SU-DHL-6 (cell line): ENCODE results near the gene VPS35.

Experiments
- EZH2phosphoT487 ChIP-seq: fragments of 200-600 bp; sonication (generic), shearing (Covaris generic); conservative IDR thresholded peaks from 2 replicates; pipeline ENCODE4 v1.6.1; 2018; ENCODE audit warnings: mild to moderate bottlenecking, antibody characterized with exemption, low read length, moderate library complexity, mixed read lengths
- TF ChIP-seq, protein P1 (sequence below): fragments of 200-600 bp; sonication (generic); IDR thresholded peaks from one replicate; pipeline ENCODE4 v1.5.1; 2017; ENCODE audit warnings: antibody characterized with exemption, mild to moderate bottlenecking, low read length, moderate library complexity; ENCODE audit not compliant: insufficient read depth, poor library complexity, severe bottlenecking

DNA sequence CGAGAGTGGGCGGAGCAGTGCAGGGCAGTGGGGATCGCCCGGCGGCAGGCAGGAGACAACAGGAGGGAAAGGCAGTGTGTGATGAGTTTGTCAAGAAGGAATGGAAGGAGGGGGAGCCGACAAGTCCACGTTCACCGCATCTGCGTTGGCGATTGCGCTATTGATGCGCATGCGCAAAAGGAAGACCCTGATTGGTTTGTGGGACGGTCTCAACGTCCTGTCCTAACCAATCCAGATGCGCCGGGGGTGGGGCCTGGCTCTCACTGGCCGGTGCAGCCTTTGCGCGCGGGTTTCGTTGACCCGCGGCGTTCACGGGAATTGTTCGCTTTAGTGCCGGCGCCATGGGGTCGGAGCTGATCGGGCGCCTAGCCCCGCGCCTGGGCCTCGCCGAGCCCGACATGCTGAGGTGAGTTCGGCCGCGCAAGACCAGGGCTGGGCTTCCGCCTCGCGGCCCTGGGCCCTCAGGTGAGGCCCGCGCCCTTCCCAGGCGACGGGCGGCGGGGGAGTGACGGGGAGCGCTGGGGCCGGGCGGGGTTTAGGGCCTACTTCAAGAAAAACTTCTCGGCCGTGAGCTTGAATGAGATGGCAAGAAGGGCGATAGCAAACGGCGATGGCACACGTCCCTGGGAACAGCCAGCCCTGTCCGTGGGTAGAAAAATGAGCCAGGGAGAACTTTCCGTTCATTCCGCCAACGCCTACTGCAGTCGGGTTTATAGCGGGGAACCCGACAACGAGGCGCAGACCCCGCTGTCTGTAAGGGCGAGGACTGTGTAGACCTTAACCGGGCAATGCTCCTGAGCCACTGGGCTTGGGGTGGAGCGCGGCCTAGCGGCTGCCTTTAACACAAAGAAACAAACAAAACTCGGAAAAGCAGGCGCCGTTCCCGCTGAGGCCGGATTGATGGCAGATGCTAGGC is 645 bp upstream of the VPS35 start, which contains the start of gene ORC6:
- TF ChIP-seq, protein P1, sequence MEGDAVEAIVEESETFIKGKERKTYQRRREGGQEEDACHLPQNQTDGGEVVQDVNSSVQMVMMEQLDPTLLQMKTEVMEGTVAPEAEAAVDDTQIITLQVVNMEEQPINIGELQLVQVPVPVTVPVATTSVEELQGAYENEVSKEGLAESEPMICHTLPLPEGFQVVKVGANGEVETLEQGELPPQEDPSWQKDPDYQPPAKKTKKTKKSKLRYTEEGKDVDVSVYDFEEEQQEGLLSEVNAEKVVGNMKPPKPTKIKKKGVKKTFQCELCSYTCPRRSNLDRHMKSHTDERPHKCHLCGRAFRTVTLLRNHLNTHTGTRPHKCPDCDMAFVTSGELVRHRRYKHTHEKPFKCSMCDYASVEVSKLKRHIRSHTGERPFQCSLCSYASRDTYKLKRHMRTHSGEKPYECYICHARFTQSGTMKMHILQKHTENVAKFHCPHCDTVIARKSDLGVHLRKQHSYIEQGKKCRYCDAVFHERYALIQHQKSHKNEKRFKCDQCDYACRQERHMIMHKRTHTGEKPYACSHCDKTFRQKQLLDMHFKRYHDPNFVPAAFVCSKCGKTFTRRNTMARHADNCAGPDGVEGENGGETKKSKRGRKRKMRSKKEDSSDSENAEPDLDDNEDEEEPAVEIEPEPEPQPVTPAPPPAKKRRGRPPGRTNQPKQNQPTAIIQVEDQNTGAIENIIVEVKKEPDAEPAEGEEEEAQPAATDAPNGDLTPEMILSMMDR = peak; percentile 72
- no peak for TF ChIP-seq EZH2phosphoT487
